SHP77 treated with DMSO at 0.1 percent for 48 hours (cell line): ENCODE results near the gene PAX4.
"Not testable (repeated sequence)": the region's sequence is repeated elsewhere in the genome, so short reads cannot be mapped to it uniquely, and the experiment has no call there.

ENCODE experiments used
- DNase-seq: peaks from one replicate; lab custom pipeline; 2025; lab: John Stamatoyannopoulos, UW

Gene PAX4

GRCh38 chr7:127585044-127585953 lies 32.6 kb downstream of the PAX4 start, which contains the start of gene GCC1:
Gene GCC1, minus strand, starts transcription at chr7:127585596. Its CDS starts 414 bp downstream, at chr7:127585182.
- peak; percentile 31 for DNase-seq

- DNase-seq = no peak
Observed at GRCh38 chr7:127584648-127585043, 33.3 kb downstream of the PAX4 start.

GRCh38 chr7:127582361-127582760 lies 35.6 kb downstream of the PAX4 start:
- no peak for DNase-seq

GRCh38 chr7:127581716-127582115 lies 36.2 kb downstream of the PAX4 start:
- DNase-seq = no peak

- no peak for DNase-seq
Observed at GRCh38 chr7:127580612-127581011, 37.3 kb downstream of the PAX4 start.

GRCh38 chr7:127578711-127579275 lies 39.1 kb downstream of the PAX4 start:
- no peak for DNase-seq

- no peak for DNase-seq
Observed at GRCh38 chr7:127578036-127578684, 39.8 kb downstream of the PAX4 start.

GRCh38 chr7:127571741-127572505 lies 46.0 kb downstream of the PAX4 start:
- DNase-seq = no peak

- not testable (repeated sequence) for DNase-seq
Observed at GRCh38 chr7:127568034-127568433, 49.9 kb downstream of the PAX4 start.

- no peak for DNase-seq
Observed at GRCh38 chr7:127566242-127566641, 51.7 kb downstream of the PAX4 start.
